Large intestine (tissue), 3 donors: ENCODE results near the gene TMEM147. TPM values are rescaled to one million over a fixed set of nuclear protein-coding genes. Genes with fewer than 3 reads are reported as not detected.

ENCODE experiments used
- DNase-seq, 2 donors: peaks; one replicate each; pipeline versions ENCODE4 v3.0.0 to v3.0.0-alpha.2; 2013
- H3K27ac ChIP-seq: one replicate; pipeline ENCODE4 v1.5.1; 2013; ENCODE audit warnings: low read length
- H3K27me3 ChIP-seq: 2 replicates; pipeline ENCODE4 v1.6.1; 2013; ENCODE audit warnings: low read length; ENCODE audit not compliant: control insufficient read depth, insufficient read depth
- H3K36me3 ChIP-seq: 2 replicates; pipeline ENCODE4 v1.6.1; 2013; ENCODE audit warnings: low read length; ENCODE audit not compliant: control insufficient read depth, insufficient read depth
- H3K4me1 ChIP-seq: one replicate; pipeline ENCODE4 v1.6.1; 2013; ENCODE audit warnings: low read length; ENCODE audit not compliant: control insufficient read depth, insufficient read depth
- H3K4me3 ChIP-seq: one replicate; pipeline ENCODE4 v1.5.1; 2013; ENCODE audit warnings: low read length
- H3K9me3 ChIP-seq: one replicate; pipeline ENCODE4 v1.6.1; 2013; ENCODE audit warnings: mild to moderate bottlenecking, low read depth, low read length, moderate library complexity; ENCODE audit not compliant: control insufficient read depth
- WGBS: methylation state at CpG from one replicate; pipeline ENCODE4 v1.1.5; 2013; ENCODE audit warnings: low lambda C conversion rate; ENCODE audit not compliant: insufficient coverage; 5-methylcytosine and 5-hydroxymethylcytosine counted together
- polyA plus RNA-seq: library from polyadenylated mRNA; unstranded; fragments of 120-200 nt; gene quantifications from one replicate; pipeline ENCODE4 v1.2.1, GENCODE V29; 2013

The TMEM147 gene
- polyA plus RNA-seq, 1 donor = 89.6 TPM

- no peak for DNase-seq
- no peaks in the 10 kb centered on the region for H3K36me3 ChIP-seq
- no peaks in the 10 kb centered on the region for H3K4me1 ChIP-seq
- no peak overlapping the region for H3K27ac ChIP-seq
- no peak overlapping the region for H3K4me3 ChIP-seq
- H3K9me3 ChIP-seq = no peaks in the 10 kb centered on the region
- H3K27me3 ChIP-seq = peaks cover 12% of the 10 kb centered on the region
- no CpG with 5 or more reads among the region's 6 CpGs for WGBS
These were observed 27.1 kb upstream of the TMEM147 start for GRCh38 chr19:35518313-35518712.

- WGBS = no CpG with 5 or more reads among the region's 7 CpGs
- no peaks in the 10 kb centered on the region for H3K36me3 ChIP-seq
These were observed 26.1 kb upstream of the TMEM147 start for GRCh38 chr19:35519291-35519690.

GRCh38 chr19:35521124-35521743, 24.2 kb upstream of the TMEM147 start:
- no peaks in the 10 kb centered on the region for H3K36me3 ChIP-seq
- no peak overlapping the region for H3K27ac ChIP-seq
- no peaks in the 10 kb centered on the region for H3K4me1 ChIP-seq
- no peak for DNase-seq
- H3K9me3 ChIP-seq = no peaks in the 10 kb centered on the region
- H3K4me3 ChIP-seq = no peak overlapping the region
- H3K27me3 ChIP-seq = peaks cover 12% of the 10 kb centered on the region
- no CpG with 5 or more reads among the region's 16 CpGs for WGBS

More at GRCh38 chr19:35519291-35519690, 26.1 kb upstream of the TMEM147 start:
- no peaks in the 10 kb centered on the region for H3K9me3 ChIP-seq
- no peak overlapping the region for H3K4me3 ChIP-seq
- no peak overlapping the region for H3K27ac ChIP-seq
- no peaks in the 10 kb centered on the region for H3K4me1 ChIP-seq
- no peak for DNase-seq
- H3K27me3 ChIP-seq = peaks cover 6% of the 10 kb centered on the region

GRCh38 chr19:35522745-35523327, 22.6 kb upstream of the TMEM147 start:
- no CpG with 5 or more reads among the region's 12 CpGs for WGBS
- DNase-seq = peak in 1 of 2 donors; percentile 13
- peaks cover 12% of the 10 kb centered on the region for H3K27me3 ChIP-seq

GRCh38 chr19:35524181-35524837, 21.1 kb upstream of the TMEM147 start:
- peaks cover 18% of the 10 kb centered on the region for H3K27me3 ChIP-seq
- no CpG with 5 or more reads among the region's 11 CpGs for WGBS
- H3K9me3 ChIP-seq = no peaks in the 10 kb centered on the region
- no peaks in the 10 kb centered on the region for H3K36me3 ChIP-seq
- H3K4me3 ChIP-seq = no peak overlapping the region
- H3K4me1 ChIP-seq = no peaks in the 10 kb centered on the region
- no peak overlapping the region for H3K27ac ChIP-seq
- DNase-seq = no peak

More at GRCh38 chr19:35522745-35523327, 22.6 kb upstream of the TMEM147 start:
- no peaks in the 10 kb centered on the region for H3K36me3 ChIP-seq
- H3K4me1 ChIP-seq = no peaks in the 10 kb centered on the region
- H3K9me3 ChIP-seq = no peaks in the 10 kb centered on the region
- H3K4me3 ChIP-seq = no peak overlapping the region
- no peak overlapping the region for H3K27ac ChIP-seq

GRCh38 chr19:35525873-35526272, 19.6 kb upstream of the TMEM147 start:
- Histone ChIP-seq H3K27ac (no peak overlapping the region), H3K36me3 (no peaks in the 10 kb centered on the region), H3K27me3 (peaks cover 21% of the 10 kb centered on the region), H3K4me3 (no peak overlapping the region), H3K4me1 (no peaks in the 10 kb centered on the region), H3K9me3 (no peaks in the 10 kb centered on the region)
- WGBS = no CpG with 5 or more reads among the region's 4 CpGs
- DNase-seq = no peak

- 100% methylated on average over 3 of the region's 11 CpGs for WGBS
- H3K9me3 ChIP-seq = peaks cover 3% of the 10 kb centered on the region
- no peak for DNase-seq
- no peak within 1 kb of the TSS for H3K4me3 ChIP-seq
- H3K27me3 ChIP-seq = peaks cover 40% of the 10 kb centered on the region
- H3K27ac ChIP-seq = no peak within 1 kb of the TSS
- H3K36me3 ChIP-seq = no peaks in the 10 kb centered on the region
- peaks cover 1% of the 10 kb centered on the region for H3K4me1 ChIP-seq
These were observed 17.0 kb upstream of the TMEM147 start, which contains the start of gene SBSN for GRCh38 chr19:35528218-35529038. SBSN (minus strand) TSS chr19:35528311; CDS start chr19:35528281, 30 bp downstream.

GRCh38 chr19:35529241-35530218, 15.9 kb upstream of the TMEM147 start:
- Histone ChIP-seq H3K36me3 (no peaks in the 10 kb centered on the region), H3K27me3 (peaks cover 45% of the 10 kb centered on the region), H3K4me1 (peaks cover 3% of the 10 kb centered on the region), H3K4me3 (no peak overlapping the region), H3K9me3 (peaks cover 5% of the 10 kb centered on the region), H3K27ac (no peak overlapping the region)
- WGBS = no CpG with 5 or more reads among the region's 19 CpGs
- DNase-seq = no peak

GRCh38 chr19:35531291-35531690, 14.1 kb upstream of the TMEM147 start:
- Histone ChIP-seq H3K9me3 (peaks cover 5% of the 10 kb centered on the region), H3K4me1 (peaks cover 3% of the 10 kb centered on the region), H3K27ac (no peak overlapping the region), H3K36me3 (no peaks in the 10 kb centered on the region), H3K4me3 (no peak overlapping the region), H3K27me3 (peaks cover 43% of the 10 kb centered on the region)
- DNase-seq = no peak
- 20% methylated on average over 1 of the region's 6 CpGs for WGBS
